HEK293T (cell line): Measurements from ENCODE around the gene ZNF609.

Experiments used
- CTCF ChIA-PET: fragments of 350-600 bp; formaldehyde crosslinking; extraction: SDS; loops from one replicate; lab custom pipeline; 2021; ENCODE audit warnings: antibody characterized with exemption, inconsistent platforms; lab: Yijun Ruan, JAX
- POLR2A ChIA-PET: fragments of 350-600 bp; formaldehyde crosslinking; extraction: SDS; loops from one replicate; lab custom pipeline; 2020; ENCODE audit warnings: antibody characterized with exemption, inconsistent platforms; lab: Yijun Ruan, JAX
- DNase-seq: peaks from one replicate; pipeline ENCODE4 v3.0.0; 2012; ENCODE audit warnings: mixed read lengths; ENCODE audit errors: extremely low spot score
- ARNT ChIP-seq: fragments of 450-650 bp; IDR thresholded peaks from 2 replicates; pipeline ENCODE4 v1.6.1; 2017; ENCODE audit warnings: mild to moderate bottlenecking
- BHLHE40 ChIP-seq: fragments of 450-650 bp; IDR thresholded peaks from 2 replicates; pipeline ENCODE4 v1.6.1; 2016; ENCODE audit warnings: mild to moderate bottlenecking, moderate library complexity, borderline replicate concordance
- CTBP1 ChIP-seq: fragments of 450-650 bp; IDR thresholded peaks from 2 replicates; pipeline ENCODE4 v1.6.1; 2016; ENCODE audit warnings: borderline replicate concordance
- ELF4 ChIP-seq: fragments of 450-650 bp; IDR thresholded peaks from 2 replicates; pipeline ENCODE4 v1.6.1; 2017; ENCODE audit warnings: antibody characterized with exemption
- FOXA1 ChIP-seq: fragments of 450-650 bp; IDR thresholded peaks from 2 replicates; pipeline ENCODE4 v1.6.1; 2016; ENCODE audit warnings: mild to moderate bottlenecking
- FOXK2 ChIP-seq: fragments of 450-650 bp; IDR thresholded peaks from 2 replicates; pipeline ENCODE4 v1.6.1; 2016; ENCODE audit warnings: mild to moderate bottlenecking
- FOXM1 ChIP-seq: fragments of 450-650 bp; IDR thresholded peaks from 2 replicates; pipeline ENCODE4 v1.6.1; 2017; ENCODE audit warnings: mild to moderate bottlenecking, borderline replicate concordance
- HDGF ChIP-seq: fragments of 450-650 bp; IDR thresholded peaks from 2 replicates; pipeline ENCODE4 v1.6.1; 2017; ENCODE audit warnings: antibody characterized with exemption, borderline replicate concordance
- L3MBTL2 ChIP-seq: fragments of 450-650 bp; conservative IDR thresholded peaks from 2 replicates; pipeline ENCODE4 v1.6.1; 2016; ENCODE audit warnings: mild to moderate bottlenecking
- LEF1 ChIP-seq: fragments of 450-650 bp; IDR thresholded peaks from 2 replicates; pipeline ENCODE4 v1.6.1; 2017; ENCODE audit warnings: mild to moderate bottlenecking, borderline replicate concordance
- NFRKB ChIP-seq: fragments of 450-650 bp; IDR thresholded peaks from 2 replicates; pipeline ENCODE4 v1.6.1; 2016; ENCODE audit warnings: mild to moderate bottlenecking, moderate library complexity
- SP1 ChIP-seq: fragments of 450-650 bp; IDR thresholded peaks from 2 replicates; pipeline ENCODE4 v1.6.1; 2017
- SUZ12 ChIP-seq: fragments of 450-650 bp; IDR thresholded peaks from 2 replicates; pipeline ENCODE4 v1.6.1; 2016; ENCODE audit warnings: mild to moderate bottlenecking
- TARDBP ChIP-seq: fragments of 450-650 bp; IDR thresholded peaks from 2 replicates; pipeline ENCODE4 v1.6.1; 2016
- ZNF384 ChIP-seq: fragments of 450-650 bp; IDR thresholded peaks from 2 replicates; pipeline ENCODE4 v1.6.1; 2016
- TF ChIP-seq, protein P1 (sequence below): fragments of 450-650 bp; IDR thresholded peaks from 2 replicates; pipeline ENCODE4 v1.6.1; 2016

The ZNF609 gene

DNA sequence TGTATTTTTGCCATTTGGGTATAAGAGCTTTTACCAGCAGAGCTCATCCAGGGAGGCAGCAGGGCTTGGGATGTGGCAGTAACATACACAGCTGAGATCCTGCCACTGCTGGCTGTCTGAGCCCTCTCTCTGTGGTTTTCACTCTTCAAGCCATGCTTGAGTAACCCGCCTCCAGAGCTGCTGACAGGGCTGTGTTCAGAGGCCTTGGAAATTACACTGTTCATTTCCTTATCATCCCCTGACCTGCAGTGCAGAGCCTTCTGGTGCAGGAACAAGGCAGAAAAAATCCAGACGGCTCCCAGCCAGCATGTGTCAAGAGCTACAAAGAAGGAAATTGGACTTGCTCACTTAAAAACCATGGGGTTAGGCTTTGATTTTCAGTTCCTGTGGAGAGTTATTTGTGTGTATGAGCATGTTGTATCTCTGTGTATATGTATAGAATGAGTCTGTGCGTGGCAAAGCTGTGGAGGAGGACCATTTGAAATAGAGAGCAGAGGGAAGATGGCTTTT, 47.0 kb downstream of the ZNF609 start:
- TF ChIP-seq ELF4: no peak
- TF ChIP-seq, protein P1, sequence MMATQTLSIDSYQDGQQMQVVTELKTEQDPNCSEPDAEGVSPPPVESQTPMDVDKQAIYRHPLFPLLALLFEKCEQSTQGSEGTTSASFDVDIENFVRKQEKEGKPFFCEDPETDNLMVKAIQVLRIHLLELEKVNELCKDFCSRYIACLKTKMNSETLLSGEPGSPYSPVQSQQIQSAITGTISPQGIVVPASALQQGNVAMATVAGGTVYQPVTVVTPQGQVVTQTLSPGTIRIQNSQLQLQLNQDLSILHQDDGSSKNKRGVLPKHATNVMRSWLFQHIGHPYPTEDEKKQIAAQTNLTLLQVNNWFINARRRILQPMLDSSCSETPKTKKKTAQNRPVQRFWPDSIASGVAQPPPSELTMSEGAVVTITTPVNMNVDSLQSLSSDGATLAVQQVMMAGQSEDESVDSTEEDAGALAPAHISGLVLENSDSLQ: no peak
- no peak for TF ChIP-seq ARNT
- no peak for TF ChIP-seq SP1
- no peak for TF ChIP-seq BHLHE40
- TF ChIP-seq L3MBTL2: no peak
- no peak for TF ChIP-seq FOXK2
- no peak for TF ChIP-seq SUZ12
- no peak for TF ChIP-seq HDGF
- no peak for TF ChIP-seq FOXA1
- TF ChIP-seq CTBP1: no peak
- TF ChIP-seq ZNF384: no peak
- TF ChIP-seq LEF1: no peak
- TF ChIP-seq FOXM1: no peak
- no peak for TF ChIP-seq TARDBP
- TF ChIP-seq NFRKB: no peak
- no peak for DNase-seq
- ChIA-PET POLR2A (interaction anchor here (1.7 kb wide), 1 partner anchor 48 kb away, joined by 4 read pairs; the partner anchor contains the start of gene ZNF609), CTCF (no interaction called here)

DNA sequence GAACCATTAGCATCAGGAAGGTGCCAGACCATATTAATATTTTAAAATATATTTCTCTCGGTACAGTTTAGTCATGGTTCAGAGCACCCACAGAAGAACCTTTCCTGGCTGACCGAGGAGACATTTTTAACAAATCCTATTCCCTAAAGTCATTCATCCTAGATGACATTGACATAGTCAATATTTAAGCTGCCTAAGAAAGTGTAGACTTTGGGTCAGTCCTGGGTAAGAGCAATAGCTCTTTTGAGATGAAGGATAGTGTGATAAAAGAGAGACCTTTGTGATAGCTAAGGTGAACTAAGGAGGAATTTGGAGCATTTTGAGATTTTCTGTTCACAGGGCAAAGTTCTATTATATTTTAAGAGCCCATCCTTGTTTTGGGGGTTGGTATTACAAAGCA, 47.5 kb downstream of the ZNF609 start:
- TF ChIP-seq, protein P1: no peak
- TF ChIP-seq SUZ12 (no peak), HDGF (no peak), FOXA1 (no peak), TARDBP (no peak), FOXK2 (no peak), NFRKB (no peak), L3MBTL2 (no peak)
- no peak for DNase-seq
- POLR2A ChIA-PET: interaction anchor here (1.7 kb wide), 1 partner anchor 48 kb away, joined by 4 read pairs; the partner anchor contains the start of gene ZNF609
- CTCF ChIA-PET: no interaction called here

DNA sequence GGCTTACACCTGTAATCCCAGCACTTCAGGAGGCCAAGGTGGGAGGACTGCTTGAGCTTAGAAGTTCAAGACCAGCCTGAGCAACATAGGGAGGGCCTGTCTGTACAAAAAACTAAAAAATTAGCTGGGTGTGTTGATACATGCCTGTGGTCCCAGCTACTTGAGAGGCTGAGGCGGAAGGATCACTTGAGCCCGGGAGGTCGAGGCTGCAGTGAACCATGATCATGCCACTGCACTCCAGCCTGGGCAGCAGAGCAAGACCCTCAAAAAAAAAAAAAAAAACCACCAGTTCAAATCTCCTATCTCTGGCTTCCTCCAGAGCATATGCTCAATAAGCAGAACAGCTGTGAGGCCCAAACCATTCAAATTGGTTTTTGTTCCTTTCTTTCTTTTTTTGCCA, 53.4 kb downstream of the ZNF609 start:
- no peak for DNase-seq
- POLR2A ChIA-PET: interaction anchor here (1.2 kb wide), 1 partner anchor 13 kb away, joined by 3 read pairs; no protein-coding TSS in a partner anchor
- no peak for TF ChIP-seq FOXM1
- TF ChIP-seq ARNT: no peak
- no peak for TF ChIP-seq FOXA1
- no peak for TF ChIP-seq ZNF384
- no peak for TF ChIP-seq ELF4
- no peak for TF ChIP-seq TARDBP
- TF ChIP-seq, protein P1: no peak
- TF ChIP-seq SP1: no peak
- TF ChIP-seq CTBP1: no peak
- CTCF ChIA-PET: no interaction called here

DNA sequence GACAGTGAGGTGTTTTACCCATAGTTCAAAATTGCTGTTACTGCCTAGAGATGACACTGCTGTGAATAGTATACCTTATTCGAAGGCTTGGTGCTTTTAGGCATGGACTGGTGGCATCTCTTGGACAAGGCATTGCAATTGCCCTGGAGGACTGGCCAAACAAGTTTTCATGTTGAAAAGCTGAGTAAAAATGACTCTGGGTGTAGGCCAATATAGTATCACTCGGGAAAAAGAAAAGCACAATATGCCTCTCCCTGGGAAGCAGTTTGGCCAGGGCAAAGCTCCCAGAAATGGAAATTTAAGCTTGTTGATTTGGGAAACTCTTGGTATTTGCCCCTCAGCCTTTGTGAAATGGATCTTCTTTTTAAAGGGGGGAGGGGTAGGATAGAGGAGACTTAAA, 54.8 kb downstream of the ZNF609 start:
- DNase-seq: no peak
- POLR2A ChIA-PET: no interaction called here
- TF ChIP-seq FOXM1: no peak
- no peak for TF ChIP-seq ARNT
- CTCF ChIA-PET: no interaction called here

DNA sequence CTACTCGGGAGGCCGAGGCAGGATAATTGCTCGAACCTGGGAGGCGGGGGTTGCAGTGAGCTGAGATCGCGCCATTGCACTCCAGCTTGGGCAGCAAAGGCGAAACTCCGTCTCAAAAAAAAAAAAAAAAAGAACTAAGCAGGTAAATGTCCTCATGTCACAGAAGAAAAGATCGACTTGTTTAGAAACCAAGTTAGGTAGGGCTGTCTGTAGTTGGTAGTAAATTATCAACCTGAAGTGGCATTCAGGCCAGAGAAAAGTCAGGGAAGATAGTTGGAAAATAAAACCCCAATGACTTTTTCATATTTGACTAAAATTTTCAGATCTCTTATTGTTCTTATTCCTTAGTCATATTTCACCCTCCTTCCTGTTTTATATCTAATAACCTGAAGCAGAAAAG, 55.4 kb downstream of the ZNF609 start:
- POLR2A ChIA-PET: no interaction called here
- CTCF ChIA-PET: no interaction called here
- TF ChIP-seq SUZ12 (no peak), FOXK2 (no peak), CTBP1 (no peak), NFRKB (no peak), L3MBTL2 (no peak), BHLHE40 (no peak), FOXA1 (no peak), HDGF (no peak), TARDBP (no peak), FOXM1 (no peak), SP1 (no peak), ZNF384 (no peak), ELF4 (no peak), LEF1 (no peak), ARNT (no peak)
- TF ChIP-seq, protein P1: no peak
- no peak for DNase-seq

DNA sequence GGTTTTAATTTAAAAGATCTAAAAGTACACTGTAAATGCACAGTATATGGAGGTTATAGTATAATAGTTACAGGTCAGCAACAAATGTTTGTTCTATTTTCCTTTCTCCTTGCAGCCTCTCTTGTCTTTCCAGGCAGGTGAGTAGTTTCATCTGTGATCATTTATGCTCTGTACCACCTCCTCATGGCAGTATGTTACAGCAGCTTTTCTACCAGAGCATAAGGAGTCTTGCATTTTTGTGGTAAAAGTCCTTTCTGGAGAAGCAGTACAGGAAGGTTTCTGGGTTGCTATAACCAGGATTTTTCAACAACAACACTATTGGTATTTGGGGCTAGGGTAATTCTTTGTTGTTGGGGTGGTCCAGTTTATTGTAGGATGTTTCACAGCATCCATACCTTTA, 59.5 kb downstream of the ZNF609 start:
- TF ChIP-seq NFRKB (no peak), FOXA1 (no peak), ELF4 (no peak), BHLHE40 (no peak), FOXM1 (no peak), LEF1 (no peak), ZNF384 (no peak), SUZ12 (no peak), CTBP1 (no peak), HDGF (no peak), TARDBP (no peak), SP1 (no peak)
- TF ChIP-seq, protein P1: no peak
- ChIA-PET CTCF (no interaction called here), POLR2A (no interaction called here)
- no peak for DNase-seq
